ENCODE measurements around the gene OR4P4. TPM values are rescaled to one million over a fixed set of nuclear protein-coding genes. Genes with fewer than 3 reads are reported as not detected.

Gene OR4P4
- polyA plus RNA-seq, 1 donor from 2014 or later = not detected

Other genes starting within 250 kb of the OR4P4 start
- not detected in 2 replicates for gene OR4C15, start 80.6 kb upstream of the OR4P4 start, polyA plus RNA-seq
- gene OR4C16, start 63.0 kb upstream of the OR4P4 start, polyA plus RNA-seq = not detected in 2 replicates
- gene OR4C11, start 27.5 kb upstream of the OR4P4 start, polyA plus RNA-seq = not detected in 2 replicates
- not detected in 2 replicates for gene OR4S2, start 13.2 kb downstream of the OR4P4 start, polyA plus RNA-seq
- gene OR4C6, start 27.1 kb downstream of the OR4P4 start, polyA plus RNA-seq = not detected in 2 replicates
- not detected in 2 replicates for gene OR5D13, start 138.3 kb downstream of the OR4P4 start, polyA plus RNA-seq
- not detected in 2 replicates for gene OR5D14, start 160.4 kb downstream of the OR4P4 start, polyA plus RNA-seq
- gene OR5L1, start 176.3 kb downstream of the OR4P4 start, polyA plus RNA-seq = not detected in 2 replicates
- gene OR5D18, start 184.5 kb downstream of the OR4P4 start, polyA plus RNA-seq = not detected in 2 replicates
- not detected in 2 replicates for gene OR5L2, start 192.1 kb downstream of the OR4P4 start, polyA plus RNA-seq
- gene OR5D16, start 203.6 kb downstream of the OR4P4 start, polyA plus RNA-seq = not detected in 2 replicates
- not detected in 2 replicates for gene TRIM51, start 248.2 kb downstream of the OR4P4 start, polyA plus RNA-seq

Measured in neural cell (in vitro differentiated cells).